Measurements from ENCODE around the gene SMIM29. TPM values are rescaled to one million over a fixed set of nuclear protein-coding genes. Genes with fewer than 3 reads are reported as not detected.
"Not testable (repeated sequence)": the region's sequence is repeated elsewhere in the genome, so short reads cannot be mapped to it uniquely, and the experiment has no call there.

The SMIM29 gene
- polyA plus RNA-seq, 10 donors: 7.0 to 9.8 (median 7.8) TPM

DNA sequence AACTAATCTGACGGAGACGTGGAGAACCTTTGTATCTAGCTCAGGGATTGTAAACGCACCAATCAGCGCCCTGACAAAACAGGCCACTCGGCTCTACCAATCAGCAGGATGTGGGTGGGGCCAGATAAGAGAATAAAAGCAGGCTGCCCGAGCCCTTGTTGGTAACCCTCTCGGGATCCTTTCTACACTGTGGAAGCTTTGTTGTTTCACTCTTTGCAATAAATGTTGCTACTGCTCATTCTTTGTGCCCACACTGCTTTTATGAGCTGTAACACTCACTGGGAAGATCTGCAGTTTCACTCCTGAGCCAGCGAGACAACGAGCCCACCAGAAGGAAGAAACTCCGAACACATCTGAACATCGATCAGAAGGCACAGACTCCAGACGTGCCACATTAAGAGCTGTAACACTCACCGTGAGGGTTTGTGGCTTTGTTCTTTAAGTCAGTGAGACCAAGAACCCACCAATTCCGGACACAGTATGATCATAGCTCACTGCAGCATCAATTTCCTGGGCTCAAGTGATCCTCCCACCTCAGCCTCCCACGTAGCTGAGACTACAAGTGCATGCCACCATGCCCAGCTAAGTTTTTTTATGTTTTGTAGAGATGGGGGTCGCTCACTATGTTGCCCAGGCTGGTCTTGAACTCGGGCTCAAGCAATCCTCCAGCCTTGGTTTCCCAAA is 21.0 kb upstream of the SMIM29 start:
- DNase-seq: not testable (repeated sequence)

- DNase-seq: not testable (repeated sequence)
Measured at GRCh38 chr6:34269132-34269531, 20.3 kb upstream of the SMIM29 start.

DNA sequence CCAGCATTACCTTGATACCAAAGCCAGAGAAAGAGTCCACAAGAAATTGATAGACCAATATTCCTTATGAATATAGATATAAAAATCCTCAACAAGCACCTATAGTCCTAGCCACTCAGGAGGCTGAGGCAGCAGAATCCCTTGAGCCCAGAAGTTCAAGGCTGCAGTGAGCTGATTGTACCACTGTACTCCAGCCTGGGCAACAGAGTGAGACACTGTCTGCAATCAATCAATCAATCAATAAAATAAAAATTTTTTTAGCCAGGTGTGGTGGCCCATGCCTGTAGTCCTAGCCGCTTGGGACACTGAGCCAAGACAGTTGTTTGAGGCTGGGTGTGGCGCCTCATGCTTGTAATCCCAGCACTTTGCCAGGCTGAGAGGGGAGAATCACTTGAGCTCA is 18.9 kb upstream of the SMIM29 start:
- DNase-seq: no peak

DNA sequence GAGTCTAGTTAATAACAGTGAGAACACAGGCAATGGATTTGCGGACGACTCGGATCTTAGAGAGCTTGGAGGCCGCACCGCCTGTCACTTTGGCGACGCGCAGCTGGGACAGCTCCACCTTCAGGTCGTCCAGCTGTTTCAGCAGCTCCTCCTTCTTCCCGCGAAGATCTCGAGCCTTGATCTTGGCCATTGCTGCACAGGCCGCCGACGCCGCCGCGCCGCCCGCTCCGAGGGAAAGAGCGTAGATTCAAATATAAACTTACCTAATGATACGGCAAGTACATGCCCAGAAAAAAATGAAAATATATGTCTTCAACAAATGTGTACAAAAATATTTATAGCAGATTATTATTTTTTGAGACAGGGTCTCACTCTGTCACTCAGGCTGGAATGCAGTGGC is 14.7 kb upstream of the SMIM29 start:
- DNase-seq: not testable (repeated sequence)

DNA sequence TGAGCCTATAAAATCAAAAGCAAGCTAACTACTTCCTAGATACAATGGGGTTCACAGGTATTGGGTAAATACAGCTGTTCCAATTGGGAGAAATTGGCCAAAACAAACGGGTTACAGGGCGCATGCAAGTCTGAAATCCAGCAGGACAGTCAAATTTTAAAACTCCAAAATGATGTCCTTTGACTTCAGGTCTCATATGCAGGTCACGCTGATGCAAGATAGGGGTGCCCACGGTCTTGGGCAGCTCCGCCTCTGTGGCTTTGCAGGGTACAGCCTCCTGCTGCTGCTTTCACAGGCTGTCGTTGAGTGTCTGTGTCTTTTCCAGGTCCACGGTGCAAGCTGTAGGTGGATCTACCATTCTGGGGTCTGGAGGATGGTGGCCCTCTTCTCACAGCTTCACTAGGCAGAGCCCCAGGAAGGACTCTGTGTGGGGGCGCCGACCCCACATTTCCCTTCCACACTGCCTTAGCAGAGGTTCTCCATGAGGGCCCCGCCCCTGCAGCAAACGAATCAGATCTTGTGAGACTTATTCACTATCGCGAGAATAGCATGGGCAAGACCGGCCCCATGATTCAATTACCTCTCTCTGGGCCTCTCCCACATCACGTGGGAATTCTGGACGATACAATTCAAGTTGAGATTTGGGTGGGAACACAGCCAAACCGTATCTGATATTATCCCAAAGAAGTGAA is 11.9 kb upstream of the SMIM29 start:
- no peak for DNase-seq

DNA sequence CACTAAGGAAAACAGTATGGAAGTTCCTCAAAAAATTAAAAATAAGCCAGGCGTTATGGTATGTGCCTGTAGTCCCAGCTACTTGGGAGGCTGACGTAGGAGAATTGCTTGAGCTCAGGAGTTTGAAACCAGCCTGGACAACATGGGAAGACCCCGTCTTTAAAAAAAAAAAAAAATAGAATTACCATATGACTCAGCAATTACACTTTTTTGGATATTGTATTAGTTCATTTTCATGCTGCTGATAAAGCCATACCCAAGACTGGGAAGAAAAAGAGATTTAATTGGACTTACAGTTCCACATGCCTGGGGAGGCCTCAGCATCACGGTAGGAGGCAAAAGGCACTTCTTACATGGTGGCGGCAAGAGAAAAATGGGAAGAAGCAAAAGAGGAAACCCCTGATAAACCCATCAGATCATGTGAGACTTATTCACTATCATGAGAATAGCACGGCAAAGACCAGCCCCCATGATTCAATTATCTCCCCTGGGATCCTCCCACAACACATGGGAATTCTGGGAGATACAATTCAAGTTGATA is 10.8 kb upstream of the SMIM29 start:
- DNase-seq: no peak

DNA sequence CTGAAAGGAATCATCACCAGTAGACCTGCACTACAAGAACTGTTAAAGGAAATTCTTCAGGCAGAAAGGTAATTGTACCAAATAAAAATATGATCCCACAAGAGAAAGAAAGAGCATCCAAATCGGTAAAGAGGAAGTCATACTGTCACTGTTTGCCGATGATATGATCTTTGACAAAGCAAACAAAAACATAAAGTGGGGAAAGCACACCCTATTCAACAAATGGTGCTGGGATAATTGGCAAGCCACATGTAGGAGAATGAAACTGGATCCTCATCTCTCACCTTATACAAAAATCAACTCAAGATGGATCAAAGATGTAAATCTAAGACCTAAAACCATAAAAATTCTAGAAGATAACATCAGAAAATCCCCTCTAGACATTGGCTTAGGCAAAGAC is 3.6 kb upstream of the SMIM29 start:
- not testable (repeated sequence) for DNase-seq

DNA sequence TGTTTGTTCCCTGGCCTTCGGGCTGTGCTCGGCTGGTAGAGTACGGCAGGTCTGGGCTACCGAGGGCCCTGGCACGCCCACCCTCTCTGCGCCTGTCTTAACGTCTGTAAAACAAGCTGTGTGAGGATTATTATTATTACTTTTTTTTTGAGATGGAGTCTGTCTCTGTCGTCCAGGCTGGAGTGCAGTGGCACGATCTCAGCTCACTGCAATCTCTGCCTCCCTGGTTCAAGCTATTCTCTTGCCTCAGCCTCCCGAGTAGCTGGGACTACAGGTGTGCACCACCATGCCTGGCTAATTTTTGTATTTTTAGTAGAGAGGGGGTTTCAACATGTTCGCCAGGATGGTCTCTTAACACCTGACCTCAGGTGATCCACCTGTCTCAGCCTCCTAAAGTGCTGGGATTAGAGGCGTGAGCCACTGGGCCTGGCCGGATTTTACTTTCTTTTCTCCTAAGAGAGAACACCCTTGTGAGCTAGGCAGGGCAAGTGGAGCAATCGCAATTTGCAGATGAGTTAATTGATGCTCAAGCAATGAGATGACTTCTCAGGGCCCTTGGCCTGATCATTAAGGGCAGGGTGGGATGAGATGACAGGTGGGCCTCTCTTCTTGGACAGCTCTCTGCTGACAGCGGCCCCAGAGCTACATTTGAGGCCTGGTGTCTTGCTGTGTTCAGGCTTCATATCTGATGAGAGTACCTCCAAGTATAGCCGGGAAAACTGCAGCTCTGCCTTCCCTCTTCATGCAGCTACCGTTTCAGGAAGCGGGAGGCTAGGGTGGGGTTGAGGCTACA is 859 bp upstream of the SMIM29 start:
- peak in 1 of 3 donors; percentile 29 for DNase-seq

DNA sequence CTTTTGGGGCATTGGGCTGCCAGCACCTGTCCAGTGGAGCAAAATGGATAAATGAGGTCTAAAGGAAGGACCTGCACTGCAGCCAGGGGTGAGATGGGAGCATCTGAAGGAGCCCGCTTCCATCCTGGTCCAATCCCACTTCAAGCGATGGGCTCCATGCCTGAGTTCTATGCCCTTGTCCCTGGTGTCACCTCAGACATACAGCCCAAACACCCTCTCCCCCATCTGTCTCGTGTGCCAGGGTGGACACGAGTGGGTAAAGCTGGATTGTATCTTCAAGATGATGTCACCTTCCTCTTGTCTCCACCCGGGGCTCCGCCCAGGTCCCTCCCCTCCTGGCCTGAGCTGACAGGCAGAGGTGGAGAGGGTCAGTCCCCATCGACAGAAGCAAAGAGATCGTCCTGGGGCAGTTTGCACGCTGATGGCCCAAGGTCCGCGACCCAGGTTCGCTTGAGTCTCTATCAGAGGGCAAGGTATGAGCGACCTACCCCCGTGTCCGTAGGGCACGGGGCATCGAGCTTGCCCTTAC is 544 bp downstream of the SMIM29 start:
- peak in 2 of 3 donors; percentile 69 to 76 for DNase-seq

DNA sequence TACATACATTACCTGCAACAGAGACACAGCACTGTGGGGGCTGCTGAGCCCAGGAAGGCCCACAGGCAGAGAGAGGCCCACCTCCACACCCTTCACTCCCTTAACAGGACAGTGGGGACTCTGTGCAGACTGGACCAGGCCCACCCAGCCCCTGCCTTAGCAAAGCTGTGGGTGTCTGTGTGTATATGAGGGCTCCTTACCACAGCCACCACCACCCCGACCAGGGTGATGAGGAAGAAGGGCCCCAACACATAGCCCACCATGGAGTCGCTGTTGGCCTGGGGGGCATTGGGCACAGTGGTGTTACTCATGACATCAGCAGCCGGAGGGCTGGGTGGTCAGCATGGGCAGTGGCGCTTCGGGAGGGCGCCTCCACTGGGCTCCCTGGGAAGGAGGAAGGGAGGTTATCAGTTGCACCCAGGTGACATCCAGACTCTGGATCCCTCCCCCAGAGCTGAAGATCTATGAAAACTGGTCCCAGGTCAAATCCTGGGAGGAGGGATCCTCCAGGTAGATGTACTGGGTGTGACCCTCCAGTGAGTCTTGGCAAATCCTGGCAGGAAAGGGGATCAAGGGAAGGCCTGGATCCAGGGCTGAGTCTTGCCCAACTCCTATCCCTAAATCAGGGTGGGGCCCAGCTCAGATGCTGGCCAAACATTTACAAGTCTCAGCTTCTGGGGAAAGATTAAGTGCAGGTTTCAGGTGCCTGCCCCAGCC is 1.2 kb downstream of the SMIM29 start:
- DNase-seq: no peak

GRCh38 chr6:34246563-34247391 is 2.0 kb downstream of the SMIM29 start:
- DNase-seq: peak in 1 of 3 donors; percentile 49

- DNase-seq: no peak
Measured at GRCh38 chr6:34246249-34246562, 2.6 kb downstream of the SMIM29 start.

DNA sequence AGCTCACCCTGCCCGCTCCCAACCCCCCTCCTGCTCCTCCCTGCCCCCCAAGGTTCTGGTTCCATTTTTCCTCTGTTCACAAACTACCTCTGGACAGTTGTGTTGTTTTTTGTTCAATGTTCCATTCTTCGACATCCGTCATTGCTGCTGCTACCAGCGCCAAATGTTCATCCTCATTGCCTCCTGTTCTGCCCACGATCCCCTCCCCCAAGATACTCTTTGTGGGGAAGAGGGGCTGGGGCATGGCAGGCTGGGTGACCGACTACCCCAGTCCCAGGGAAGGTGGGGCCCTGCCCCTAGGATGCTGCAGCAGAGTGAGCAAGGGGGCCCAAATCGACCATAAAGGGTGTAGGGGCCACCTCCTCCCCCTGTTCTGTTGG is 3.1 kb downstream of the SMIM29 start:
- DNase-seq: not testable (repeated sequence)

- DNase-seq: not testable (repeated sequence)
Measured at GRCh38 chr6:34245032-34245760, 3.6 kb downstream of the SMIM29 start.

GRCh38 chr6:34243901-34244884 is 4.6 kb downstream of the SMIM29 start:
- DNase-seq: peak in 2 of 3 donors; percentile 42 to 77

DNA sequence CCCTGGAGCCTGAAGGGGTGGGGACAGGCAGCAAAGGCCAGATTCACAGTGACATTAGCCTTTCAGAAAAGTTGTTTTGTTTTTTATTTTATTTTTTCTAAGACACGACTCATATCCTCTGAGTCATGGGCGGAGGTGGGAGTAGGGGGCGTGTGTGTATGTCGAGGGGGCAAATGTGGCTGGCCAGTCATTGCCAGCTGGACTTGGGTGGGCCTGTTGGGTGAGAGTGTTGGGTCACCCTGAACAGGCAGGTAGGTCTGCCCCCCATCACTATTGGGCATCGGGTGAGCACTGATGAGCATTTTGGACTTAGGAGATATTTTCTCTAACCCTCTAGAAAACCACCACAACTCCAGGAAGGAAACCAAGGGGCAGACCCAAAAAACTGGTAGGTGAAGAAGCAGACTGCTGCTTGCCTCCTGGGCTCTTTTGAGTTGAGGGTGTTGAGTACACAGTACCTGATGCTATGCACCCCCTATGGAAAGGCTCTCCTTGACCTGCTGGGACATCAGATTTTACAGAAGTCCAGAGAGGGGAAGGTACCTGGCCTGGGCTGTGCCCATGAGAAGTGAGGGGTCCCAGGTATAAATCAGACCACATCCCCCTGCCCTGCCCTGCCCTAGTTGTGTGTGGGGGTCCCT is 5.6 kb downstream of the SMIM29 start:
- DNase-seq: no peak

DNA sequence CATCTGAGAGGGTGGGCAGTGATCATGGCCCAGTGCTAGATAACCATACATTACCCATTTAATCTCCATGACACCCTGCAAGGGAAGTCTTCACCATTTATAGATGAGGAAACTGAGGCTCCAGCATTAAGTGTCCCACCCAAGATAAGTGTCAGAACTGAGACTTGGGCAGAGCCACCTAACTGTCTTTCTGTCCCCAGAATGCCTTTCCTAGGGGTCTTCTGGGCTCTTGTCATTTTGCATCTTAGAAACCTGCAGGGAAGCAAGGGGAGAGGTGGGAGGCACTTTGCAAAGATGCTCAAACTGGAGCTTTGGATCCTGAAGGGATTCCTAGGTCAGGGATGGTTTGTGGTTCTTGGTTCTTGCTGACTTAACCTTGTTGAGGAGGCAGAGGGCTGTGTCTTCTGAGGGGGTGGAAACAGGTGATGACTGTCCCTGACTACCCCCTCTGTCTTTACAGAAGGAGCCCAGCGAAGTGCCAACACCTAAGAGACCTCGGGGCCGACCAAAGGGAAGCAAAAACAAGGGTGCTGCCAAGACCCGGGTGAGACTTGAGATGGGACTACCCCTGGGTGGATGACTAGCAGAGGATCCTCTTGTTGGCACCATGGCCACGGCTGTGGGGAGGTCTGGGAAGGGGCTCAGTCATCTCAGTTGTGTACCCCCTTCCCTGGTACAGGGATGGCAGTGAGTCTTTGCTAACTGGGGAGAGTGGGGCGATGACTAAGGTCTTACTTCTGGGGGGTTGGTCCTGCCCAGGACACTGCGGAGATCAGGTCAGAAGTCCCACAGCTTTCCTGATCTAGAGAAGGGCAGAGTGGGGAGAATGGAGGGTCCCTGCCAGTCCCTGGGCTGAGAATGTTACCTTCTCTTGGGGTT is 6.3 kb downstream of the SMIM29 start:
- DNase-seq: no peak

Data from muscle of back (tissue), 11 donors.